Fibroblast of lung (primary cell): ENCODE measurements around the gene PGLYRP3. TPM values are rescaled to one million over a fixed set of nuclear protein-coding genes. Genes with fewer than 3 reads are reported as not detected.

Source experiments
- DNase-seq, 2 donors: peaks; one replicate each; pipeline versions ENCODE4 v3.0.0 to v3.0.0-alpha.2; 2010; ENCODE audit warnings: low read depth in 2 of 2
- H2AFZ ChIP-seq: 2 replicates; pipeline ENCODE4 v1.5.1; 2012; ENCODE audit warnings: low read length, control low read depth, inconsistent platforms
- H3K27ac ChIP-seq: 2 replicates; pipeline ENCODE4 v1.5.1; 2011; ENCODE audit warnings: low read length, control low read depth; ENCODE audit not compliant: insufficient read depth
- H3K27me3 ChIP-seq: 2 replicates; pipeline ENCODE4 v1.5.1; 2011; ENCODE audit warnings: mild to moderate bottlenecking, low read length; ENCODE audit not compliant: control insufficient read depth, insufficient read depth
- H3K36me3 ChIP-seq: 2 replicates; pipeline ENCODE4 v1.5.1; 2011; ENCODE audit warnings: low read length; ENCODE audit not compliant: control insufficient read depth, insufficient read depth
- H3K4me1 ChIP-seq: 2 replicates; pipeline ENCODE4 v1.5.1; 2011; ENCODE audit warnings: low read length; ENCODE audit not compliant: control insufficient read depth, insufficient read depth; ENCODE audit errors: extremely low read depth
- H3K4me2 ChIP-seq: 2 replicates; pipeline ENCODE4 v1.5.1; 2011; ENCODE audit warnings: low read length, control low read depth; ENCODE audit not compliant: insufficient read depth; ENCODE audit errors: extremely low read depth
- H3K4me3 ChIP-seq, 4 experiments: fragments of 200-600 bp in 1 of 4; sonication (generic) in 1 of 4; replicated peaks in 1 of 4; 2 replicates each; pipeline ENCODE4 v1.5.1; 2011 to 2016; ENCODE audit warnings: low read length in 4 of 4, low read depth in 3 of 4, mild to moderate bottlenecking in 3 of 4, control low read depth in 2 of 4, inconsistent platforms in 1 of 4, mixed read lengths in 1 of 4; ENCODE audit not compliant: insufficient read depth in 1 of 4; ENCODE audit errors: control extremely low read depth in 1 of 4
- H3K79me2 ChIP-seq: 2 replicates; pipeline ENCODE4 v1.5.1; 2012; ENCODE audit warnings: mild to moderate bottlenecking, low read length, inconsistent platforms; ENCODE audit not compliant: control insufficient read depth, insufficient read depth
- H3K9ac ChIP-seq: 2 replicates; pipeline ENCODE4 v1.5.1; 2011; ENCODE audit warnings: mild to moderate bottlenecking, low read length, control low read depth; ENCODE audit not compliant: insufficient read depth
- H3K9me3 ChIP-seq: 2 replicates; pipeline ENCODE4 v1.5.1; 2012; ENCODE audit warnings: low read depth, low read length; ENCODE audit not compliant: control insufficient read depth, insufficient read depth
- H4K20me1 ChIP-seq: 2 replicates; pipeline ENCODE4 v1.5.1; 2011; ENCODE audit warnings: low read length; ENCODE audit not compliant: control insufficient read depth, insufficient read depth; ENCODE audit errors: extremely low read depth
- EZH2 ChIP-seq: IDR thresholded peaks from 2 replicates; pipeline ENCODE4 v1.5.1; 2012; ENCODE audit warnings: low read length, control low read depth, mild to moderate bottlenecking; ENCODE audit errors: missing control alignments
- polyA minus RNA-seq: library from RNA; depleted of rRNA, polyadenylated mRNA; stranded (reverse); fragments of >200 nt; gene quantifications from 2 replicates; pipeline ENCODE4 v1.2.3, GENCODE V29; 2011; ENCODE audit warnings: low replicate concordance
- polyA plus RNA-seq, 2 donors: library from polyadenylated mRNA; depleted of rRNA in 1 of 2; stranded (reverse) in 1 of 2; unstranded in 1 of 2; fragments of >200 nt; gene quantifications; 2 replicates each; pipeline ENCODE4 v1.2.1, GENCODE V29; 2011 to 2012; ENCODE audit warnings: missing spikeins in 1 of 2
- total RNA-seq: library from RNA; depleted of rRNA; stranded (reverse); fragments of >200 nt; gene quantifications from 2 replicates; pipeline ENCODE4 v1.2.1, GENCODE V29; 2014
- TF ChIP-seq, protein P1 (sequence below), 2 donors: IDR thresholded peaks in 1 of 2; conservative IDR thresholded peaks in 1 of 2; 1 replicate in 1 of 2; 2 replicates in 1 of 2; pipeline ENCODE4 v1.5.1; 2011 to 2012; ENCODE audit warnings: low read length in 2 of 2, control low read depth in 1 of 2, inconsistent platforms in 1 of 2, low read depth in 1 of 2, mild to moderate bottlenecking in 1 of 2

PGLYRP3 gene, protein sequence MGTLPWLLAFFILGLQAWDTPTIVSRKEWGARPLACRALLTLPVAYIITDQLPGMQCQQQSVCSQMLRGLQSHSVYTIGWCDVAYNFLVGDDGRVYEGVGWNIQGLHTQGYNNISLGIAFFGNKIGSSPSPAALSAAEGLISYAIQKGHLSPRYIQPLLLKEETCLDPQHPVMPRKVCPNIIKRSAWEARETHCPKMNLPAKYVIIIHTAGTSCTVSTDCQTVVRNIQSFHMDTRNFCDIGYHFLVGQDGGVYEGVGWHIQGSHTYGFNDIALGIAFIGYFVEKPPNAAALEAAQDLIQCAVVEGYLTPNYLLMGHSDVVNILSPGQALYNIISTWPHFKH
- not detected in 2 replicates for total RNA-seq
- not detected in 2 replicates for polyA plus RNA-seq
- not detected in 2 replicates for polyA plus RNA-seq (2012)
- polyA minus RNA-seq, result not detected in 2 replicates

DNA sequence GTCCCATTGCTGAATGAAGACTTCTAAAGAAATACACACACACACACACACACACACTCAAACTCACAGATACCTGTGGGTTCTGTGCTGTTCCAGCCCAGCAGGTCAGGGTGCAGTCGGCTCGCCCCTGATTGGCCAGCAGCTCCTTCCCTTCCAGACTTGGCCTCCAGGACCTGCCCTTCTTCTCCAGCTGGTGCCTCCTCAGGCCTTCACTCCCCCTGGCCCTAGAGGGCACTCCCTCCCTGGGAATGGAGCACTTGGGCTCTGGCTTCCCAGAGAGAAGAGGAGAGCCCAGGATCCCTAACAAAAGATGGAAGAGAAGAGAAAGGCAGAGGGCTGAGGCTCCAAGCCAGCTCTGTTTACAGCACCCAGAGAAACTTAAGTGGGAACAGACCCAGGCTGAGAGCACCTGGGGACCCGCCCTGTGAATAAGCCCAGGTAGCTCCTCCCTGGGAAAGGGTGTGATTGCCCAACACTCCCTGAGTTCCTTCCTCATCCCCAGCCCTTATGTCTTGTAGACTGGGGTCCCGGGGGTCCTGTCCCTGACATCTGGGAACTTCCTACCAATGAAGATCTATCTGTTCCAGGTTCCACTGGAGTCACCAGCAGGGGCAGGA is at the start of gene PGLYRP3:
Gene PGLYRP3, minus strand, starts transcription at position 383 of the 617 bp plus-strand sequence. CDS start 2,287 bp downstream, outside the sequence.
- Histone ChIP-seq H2AFZ (no peak within 1 kb of the TSS), H3K36me3 (no peaks in the 10 kb centered on the region), H4K20me1 (no peaks in the 10 kb centered on the region), H3K9ac (no peak within 1 kb of the TSS), H3K4me1 (no peaks in the 10 kb centered on the region), H3K27ac (no peak within 1 kb of the TSS), H3K4me3 (no peak within 1 kb of the TSS), H3K27me3 (no peaks in the 10 kb centered on the region), H3K79me2 (no peaks in the 10 kb centered on the region), H3K4me2 (no peak within 1 kb of the TSS), H3K9me3 (no peaks in the 10 kb centered on the region)
- TF ChIP-seq, protein P1, sequence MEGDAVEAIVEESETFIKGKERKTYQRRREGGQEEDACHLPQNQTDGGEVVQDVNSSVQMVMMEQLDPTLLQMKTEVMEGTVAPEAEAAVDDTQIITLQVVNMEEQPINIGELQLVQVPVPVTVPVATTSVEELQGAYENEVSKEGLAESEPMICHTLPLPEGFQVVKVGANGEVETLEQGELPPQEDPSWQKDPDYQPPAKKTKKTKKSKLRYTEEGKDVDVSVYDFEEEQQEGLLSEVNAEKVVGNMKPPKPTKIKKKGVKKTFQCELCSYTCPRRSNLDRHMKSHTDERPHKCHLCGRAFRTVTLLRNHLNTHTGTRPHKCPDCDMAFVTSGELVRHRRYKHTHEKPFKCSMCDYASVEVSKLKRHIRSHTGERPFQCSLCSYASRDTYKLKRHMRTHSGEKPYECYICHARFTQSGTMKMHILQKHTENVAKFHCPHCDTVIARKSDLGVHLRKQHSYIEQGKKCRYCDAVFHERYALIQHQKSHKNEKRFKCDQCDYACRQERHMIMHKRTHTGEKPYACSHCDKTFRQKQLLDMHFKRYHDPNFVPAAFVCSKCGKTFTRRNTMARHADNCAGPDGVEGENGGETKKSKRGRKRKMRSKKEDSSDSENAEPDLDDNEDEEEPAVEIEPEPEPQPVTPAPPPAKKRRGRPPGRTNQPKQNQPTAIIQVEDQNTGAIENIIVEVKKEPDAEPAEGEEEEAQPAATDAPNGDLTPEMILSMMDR (conservative IDR thresholded peaks at IDR 0.05 in 1 of 2, IDR thresholded peaks at IDR 0.05 in 1 of 2; ENCODE audit: low read depth in 1 of 2, low read length in 2 of 2), result no peak
- no peak for TF ChIP-seq EZH2
- DNase-seq, result no peak

DNA sequence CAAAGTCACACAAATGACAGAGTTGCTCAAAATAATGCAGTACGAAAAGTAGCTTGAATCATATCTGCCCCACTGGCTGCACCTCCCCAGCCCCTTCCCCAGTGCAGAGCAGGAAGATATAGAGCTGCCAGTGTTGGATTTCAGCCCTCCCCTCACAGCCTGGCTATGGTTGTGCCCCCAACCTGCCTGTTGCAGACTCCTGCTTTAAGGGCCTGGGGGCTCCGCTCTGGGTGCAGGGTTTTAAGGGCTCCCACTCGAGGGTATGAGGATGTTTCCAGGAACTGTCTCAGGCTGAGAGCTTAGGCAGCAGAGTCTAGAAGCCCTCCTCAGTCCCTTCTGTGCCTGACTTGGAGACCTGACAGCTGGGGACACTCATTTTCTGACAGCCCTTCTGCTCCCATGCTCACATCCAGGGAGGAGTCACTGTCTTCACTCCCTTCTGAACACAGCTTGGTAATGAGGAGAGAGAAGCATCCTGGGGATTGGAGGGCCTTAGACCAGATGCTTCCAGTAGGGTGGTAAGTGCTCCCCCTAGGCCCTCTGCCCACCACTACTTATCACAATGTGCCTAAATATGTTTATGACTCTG is 49.5 kb upstream of the PGLYRP3 start:
- H3K27ac ChIP-seq, result no peak overlapping the region
- no peak overlapping the region for H3K4me3 ChIP-seq
- no peaks in the 10 kb centered on the region for H3K36me3 ChIP-seq
- H3K9me3 ChIP-seq, result no peaks in the 10 kb centered on the region
- TF ChIP-seq EZH2, result no peak
- TF ChIP-seq, protein P1 (conservative IDR thresholded peaks at IDR 0.05 in 1 of 2, IDR thresholded peaks at IDR 0.05 in 1 of 2; ENCODE audit: low read depth in 1 of 2, low read length in 2 of 2), result no peak
- H3K79me2 ChIP-seq, result no peaks in the 10 kb centered on the region
- H2AFZ ChIP-seq, result no peak overlapping the region
- DNase-seq, result no peak
- no peak overlapping the region for H3K9ac ChIP-seq
- H3K4me2 ChIP-seq, result no peak overlapping the region
- H3K27me3 ChIP-seq, result peaks cover 7% of the 10 kb centered on the region
- H3K4me1 ChIP-seq, result no peaks in the 10 kb centered on the region
- H4K20me1 ChIP-seq, result no peaks in the 10 kb centered on the region

DNA sequence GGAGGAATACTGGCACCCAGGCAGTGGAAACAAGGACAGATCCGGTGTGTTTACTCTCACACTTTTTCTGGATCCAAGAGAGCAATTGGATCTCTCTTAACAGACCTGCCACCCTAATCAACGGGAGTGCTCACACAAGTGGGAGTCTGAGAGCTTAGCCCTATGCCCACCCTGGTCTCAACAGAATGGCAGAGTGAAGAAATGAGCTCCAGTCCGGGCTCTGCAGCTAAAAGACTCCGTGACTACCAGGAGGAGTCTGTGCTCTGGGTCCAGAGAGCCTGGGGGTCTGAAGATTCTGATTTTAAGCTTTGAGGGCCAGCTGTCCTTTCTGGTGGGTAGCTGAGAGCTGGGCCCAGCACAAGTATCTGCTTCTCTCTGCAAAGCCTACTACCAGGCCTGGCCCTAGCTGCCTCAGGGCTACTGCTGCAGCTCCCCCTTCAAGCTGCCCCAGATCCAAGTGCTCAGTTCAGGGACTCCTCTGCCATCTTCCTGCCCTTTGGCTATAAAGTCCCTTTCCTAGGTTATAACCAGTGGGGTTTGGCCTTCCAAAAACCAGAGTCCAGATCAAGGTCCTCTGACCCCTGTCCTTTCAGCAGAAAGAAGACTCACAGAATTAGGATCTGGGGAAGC is 48.8 kb upstream of the PGLYRP3 start:
- no peak for DNase-seq
- peaks cover 7% of the 10 kb centered on the region for H3K27me3 ChIP-seq
- TF ChIP-seq, protein P1 (conservative IDR thresholded peaks at IDR 0.05 in 1 of 2, IDR thresholded peaks at IDR 0.05 in 1 of 2; ENCODE audit: low read depth in 1 of 2, low read length in 2 of 2), result no peak
- TF ChIP-seq EZH2, result no peak
- no peak overlapping the region for H3K27ac ChIP-seq
- no peak overlapping the region for H3K4me3 ChIP-seq
- no peaks in the 10 kb centered on the region for H3K79me2 ChIP-seq
- H2AFZ ChIP-seq, result no peak overlapping the region
- no peaks in the 10 kb centered on the region for H3K4me1 ChIP-seq
- no peaks in the 10 kb centered on the region for H3K9me3 ChIP-seq
- H3K36me3 ChIP-seq, result no peaks in the 10 kb centered on the region
- H3K4me2 ChIP-seq, result no peak overlapping the region
- H3K9ac ChIP-seq, result no peak overlapping the region
- H4K20me1 ChIP-seq, result no peaks in the 10 kb centered on the region
